NCI-H524 (cell line): ENCODE data around the gene ELMO1.

Experiments
- DNase-seq, 2 experiments: peaks; one replicate each; lab custom pipeline; 2025; lab: John Stamatoyannopoulos, UW

Gene ELMO1

GRCh38 chr7:36875794-36876193 lies 572.9 kb downstream of the ELMO1 start:
- peak in 1 of 2 experiments; percentile 49 for DNase-seq

- DNase-seq = no peak
Measured at GRCh38 chr7:36874041-36874440, 574.6 kb downstream of the ELMO1 start.

- no peak for DNase-seq
Measured at GRCh38 chr7:36871863-36872262, 576.8 kb downstream of the ELMO1 start.

GRCh38 chr7:36871355-36871738 lies 577.3 kb downstream of the ELMO1 start:
- no peak for DNase-seq

GRCh38 chr7:36870625-36871354 lies 577.9 kb downstream of the ELMO1 start:
- DNase-seq = no peak

- no peak for DNase-seq
Measured at GRCh38 chr7:36868727-36869411, 579.8 kb downstream of the ELMO1 start.

GRCh38 chr7:36865019-36865418 lies 583.6 kb downstream of the ELMO1 start:
- DNase-seq = no peak

- peak; percentile 11 to 60 for DNase-seq
Measured at GRCh38 chr7:36863901-36864701, 584.6 kb downstream of the ELMO1 start.

GRCh38 chr7:36862771-36863261 lies 585.8 kb downstream of the ELMO1 start:
- no peak for DNase-seq

- DNase-seq = no peak
Measured at GRCh38 chr7:36861656-36862055, 587.0 kb downstream of the ELMO1 start.

- no peak for DNase-seq
Measured at GRCh38 chr7:36860681-36861080, 588.0 kb downstream of the ELMO1 start.

GRCh38 chr7:36855330-36855729 lies 593.3 kb downstream of the ELMO1 start:
- DNase-seq = no peak

GRCh38 chr7:36854652-36855051 lies 594.0 kb downstream of the ELMO1 start:
- no peak for DNase-seq

GRCh38 chr7:36852931-36853330 lies 595.7 kb downstream of the ELMO1 start:
- DNase-seq = peak; percentile 19 to 81

- no peak for DNase-seq
Measured at GRCh38 chr7:36852017-36852416, 596.6 kb downstream of the ELMO1 start.

- no peak for DNase-seq
Measured at GRCh38 chr7:36851382-36851781, 597.3 kb downstream of the ELMO1 start.

GRCh38 chr7:36847946-36848345 lies 600.7 kb downstream of the ELMO1 start:
- no peak for DNase-seq

GRCh38 chr7:36844374-36844773 lies 604.3 kb downstream of the ELMO1 start:
- DNase-seq = no peak

- no peak for DNase-seq
Measured at GRCh38 chr7:36840904-36841303, 607.8 kb downstream of the ELMO1 start.

- DNase-seq = peak; percentile 90 to 96
Measured at GRCh38 chr7:36838616-36839225, 609.9 kb downstream of the ELMO1 start.

GRCh38 chr7:36831049-36831448 lies 617.6 kb downstream of the ELMO1 start:
- no peak for DNase-seq
